OCI-LY7 (cell line): ENCODE data around the gene MYL3. TPM values are rescaled to one million over a fixed set of nuclear protein-coding genes. Genes with fewer than 3 reads are reported as not detected.

Experiments
- BruUV-seq: library from RNA; stranded (reverse); fragments of 400-500 nt; replicated peaks from 2 replicates; lab custom pipeline; 2021; lab: Mats Ljungman, UMichigan
- CTCF ChIA-PET: fragments of 300-600 bp; sonication (Branson Sonifier 250); formaldehyde crosslinking; loops from one replicate; lab custom pipeline; 2022; ENCODE audit warnings: antibody characterized with exemption; ENCODE audit not compliant: unreplicated experiment; lab: Charles Lee
- POLR2A ChIA-PET: fragments of 300-600 bp; sonication (Branson Sonifier 250); formaldehyde crosslinking; loops from one replicate; lab custom pipeline; 2022; ENCODE audit warnings: antibody characterized with exemption; lab: Charles Lee
- DNase-seq: peaks from one replicate; pipeline ENCODE4 v3.0.0-alpha.2; 2015; ENCODE audit warnings: low spot score
- H2AFZ ChIP-seq: fragments of 200-600 bp; sonication (generic), shearing (Covaris generic); 2 replicates; pipeline ENCODE4 v1.6.1; 2014; ENCODE audit warnings: mild to moderate bottlenecking, antibody characterized with exemption, low read length, moderate library complexity
- H3K27ac ChIP-seq: fragments of 200-600 bp; sonication (generic); 2 replicates; pipeline ENCODE4 v1.5.1; 2014; ENCODE audit warnings: mixed run types, low read depth, mild to moderate bottlenecking, moderate library complexity, low read length, inconsistent platforms; ENCODE audit not compliant: poor library complexity, severe bottlenecking
- H3K36me3 ChIP-seq: fragments of 200-600 bp; sonication (generic); 2 replicates; pipeline ENCODE4 v1.6.1; 2014; ENCODE audit warnings: mild to moderate bottlenecking, antibody characterized with exemption, low read length, moderate library complexity, mixed read lengths; ENCODE audit not compliant: insufficient read depth
- H3K4me1 ChIP-seq: fragments of 200-600 bp; sonication (generic); 2 replicates; pipeline ENCODE4 v1.5.1; 2014; ENCODE audit warnings: mild to moderate bottlenecking, low read length; ENCODE audit not compliant: insufficient read depth, poor library complexity, severe bottlenecking
- H3K4me2 ChIP-seq: fragments of 200-600 bp; sonication (generic); 2 replicates; pipeline ENCODE4 v1.6.1; 2014; ENCODE audit warnings: mild to moderate bottlenecking, low read length
- H3K4me3 ChIP-seq: fragments of 200-600 bp; sonication (generic); 2 replicates; pipeline ENCODE4 v1.5.1; 2014; ENCODE audit warnings: mild to moderate bottlenecking, low read depth, low read length; ENCODE audit not compliant: poor library complexity, severe bottlenecking
- H3K79me2 ChIP-seq: fragments of 200-600 bp; sonication (generic); 2 replicates; pipeline ENCODE4 v1.6.1; 2016; ENCODE audit warnings: low read depth, mild to moderate bottlenecking, low read length, moderate library complexity, mixed read lengths; ENCODE audit not compliant: insufficient read depth
- H3K9me2 ChIP-seq: fragments of 200-600 bp; sonication (generic); 2 replicates; pipeline ENCODE4 v1.6.1; 2016; ENCODE audit warnings: mild to moderate bottlenecking, low read length, mixed read lengths; ENCODE audit not compliant: insufficient read depth
- H3K9me3 ChIP-seq: fragments of 200-600 bp; sonication (generic); 2 replicates; pipeline ENCODE4 v1.6.1; 2014; ENCODE audit warnings: mild to moderate bottlenecking, mixed run types, low read length, mixed read lengths
- H4K20me1 ChIP-seq: fragments of 200-600 bp; sonication (generic); 2 replicates; pipeline ENCODE4 v1.6.1; 2014; ENCODE audit warnings: mild to moderate bottlenecking, antibody characterized with exemption, low read length, moderate library complexity, mixed read lengths; ENCODE audit not compliant: insufficient read depth
- EZH2phosphoT487 ChIP-seq: fragments of 200-600 bp; sonication (generic); IDR thresholded peaks from 2 replicates; pipeline ENCODE4 v1.6.1; 2018; ENCODE audit warnings: low read depth, borderline replicate concordance, mild to moderate bottlenecking, mixed run types, antibody characterized with exemption, low read length, moderate library complexity, mixed read lengths
- intact Hi-C: fragments of 100-400 bp; cut with micrococcal nuclease; formaldehyde crosslinking; loops from one replicate; pipeline ENCODE4 v1.10.0; 2022; ENCODE audit not compliant: unreplicated experiment
- total RNA-seq, 2 experiments: library from RNA; depleted of rRNA in 1 of 2; stranded (reverse); fragments of >200 nt in 1 of 2; shearing (Covaris generic) in 1 of 2; gene quantifications; 2 replicates each; pipeline ENCODE4 v1.2.3, GENCODE V29; 2014 to 2022
- TF ChIP-seq, protein P1 (sequence below): fragments of 200-600 bp; sonication (generic); conservative IDR thresholded peaks from 2 replicates; pipeline ENCODE4 v1.5.1; 2014; ENCODE audit warnings: mild to moderate bottlenecking, antibody characterized with exemption, low read length, moderate library complexity, mixed read lengths

MYL3 gene
- total RNA-seq, 2 experiments from 2014 or later, result not detected

DNA sequence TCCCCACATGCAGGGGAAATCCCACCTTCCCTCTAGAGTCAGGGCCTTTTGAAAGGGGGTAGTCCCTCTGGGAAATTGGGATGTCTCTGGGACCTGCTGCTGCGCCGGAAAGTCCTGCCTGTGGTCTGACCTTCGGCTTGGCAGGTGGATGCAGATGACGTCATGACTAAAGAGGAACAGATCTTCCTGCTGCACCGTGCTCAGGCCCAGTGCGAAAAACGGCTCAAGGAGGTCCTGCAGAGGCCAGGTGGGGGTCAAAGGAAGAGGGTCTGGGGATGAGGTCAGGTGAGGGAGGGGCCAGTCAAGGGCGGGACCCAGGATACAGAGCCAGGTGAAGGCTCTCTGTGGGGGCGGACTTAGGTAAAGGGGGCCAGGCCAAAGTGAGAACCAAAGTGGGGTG, 30.5 kb upstream of the MYL3 start:
- BruUV-seq, result no TSS peak
- intact Hi-C loops, result no loop called here
- H4K20me1 ChIP-seq, result no peaks in the 10 kb centered on the region
- no peaks in the 10 kb centered on the region for H3K9me2 ChIP-seq
- H3K4me3 ChIP-seq, result no peak overlapping the region
- no peak overlapping the region for H2AFZ ChIP-seq
- DNase-seq, result no peak
- TF ChIP-seq, protein P1, sequence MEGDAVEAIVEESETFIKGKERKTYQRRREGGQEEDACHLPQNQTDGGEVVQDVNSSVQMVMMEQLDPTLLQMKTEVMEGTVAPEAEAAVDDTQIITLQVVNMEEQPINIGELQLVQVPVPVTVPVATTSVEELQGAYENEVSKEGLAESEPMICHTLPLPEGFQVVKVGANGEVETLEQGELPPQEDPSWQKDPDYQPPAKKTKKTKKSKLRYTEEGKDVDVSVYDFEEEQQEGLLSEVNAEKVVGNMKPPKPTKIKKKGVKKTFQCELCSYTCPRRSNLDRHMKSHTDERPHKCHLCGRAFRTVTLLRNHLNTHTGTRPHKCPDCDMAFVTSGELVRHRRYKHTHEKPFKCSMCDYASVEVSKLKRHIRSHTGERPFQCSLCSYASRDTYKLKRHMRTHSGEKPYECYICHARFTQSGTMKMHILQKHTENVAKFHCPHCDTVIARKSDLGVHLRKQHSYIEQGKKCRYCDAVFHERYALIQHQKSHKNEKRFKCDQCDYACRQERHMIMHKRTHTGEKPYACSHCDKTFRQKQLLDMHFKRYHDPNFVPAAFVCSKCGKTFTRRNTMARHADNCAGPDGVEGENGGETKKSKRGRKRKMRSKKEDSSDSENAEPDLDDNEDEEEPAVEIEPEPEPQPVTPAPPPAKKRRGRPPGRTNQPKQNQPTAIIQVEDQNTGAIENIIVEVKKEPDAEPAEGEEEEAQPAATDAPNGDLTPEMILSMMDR, result no peak
- no peak for TF ChIP-seq EZH2phosphoT487
- no peak overlapping the region for H3K4me2 ChIP-seq
- no peak overlapping the region for H3K27ac ChIP-seq
- no peaks in the 10 kb centered on the region for H3K9me3 ChIP-seq
- H3K4me1 ChIP-seq, result no peaks in the 10 kb centered on the region
- ChIA-PET CTCF (no interaction called here), POLR2A (no interaction called here)
- H3K36me3 ChIP-seq, result no peaks in the 10 kb centered on the region
- no peaks in the 10 kb centered on the region for H3K79me2 ChIP-seq

DNA sequence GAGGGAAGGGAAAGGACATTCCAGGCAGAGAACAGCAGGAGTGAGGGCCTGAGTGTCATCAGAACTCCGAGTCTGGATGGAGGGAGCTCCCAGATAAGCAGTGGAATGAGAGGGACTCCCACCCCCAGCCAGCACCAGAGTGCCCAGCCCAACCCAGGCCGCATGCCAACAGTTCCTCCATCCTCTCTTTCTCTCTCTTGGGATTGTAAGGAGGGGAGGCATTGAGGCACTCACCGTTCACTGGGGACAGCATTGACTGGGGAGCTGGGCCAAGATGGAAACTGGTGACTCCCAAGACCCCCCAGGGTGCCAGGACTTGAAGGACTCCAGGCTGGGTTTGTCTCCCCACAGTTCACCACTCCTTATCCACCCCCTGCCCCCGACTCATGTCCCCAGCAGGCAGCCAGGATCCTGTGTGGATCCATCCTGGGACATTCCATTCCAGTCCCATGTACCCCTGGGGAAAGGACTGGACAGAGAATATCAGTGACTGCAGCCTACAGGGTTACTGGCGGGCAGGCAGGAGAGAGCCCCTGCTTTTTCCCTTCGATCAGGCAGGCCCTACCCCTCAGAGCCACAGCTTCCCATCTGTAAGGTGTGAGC, 30.0 kb upstream of the MYL3 start:
- H3K9me2 ChIP-seq, result no peaks in the 10 kb centered on the region
- no peaks in the 10 kb centered on the region for H4K20me1 ChIP-seq
- H2AFZ ChIP-seq, result no peak overlapping the region
- no peaks in the 10 kb centered on the region for H3K36me3 ChIP-seq
- no peak for TF ChIP-seq EZH2phosphoT487
- TF ChIP-seq, protein P1, result no peak
- no peaks in the 10 kb centered on the region for H3K4me1 ChIP-seq
- H3K4me3 ChIP-seq, result no peak overlapping the region
- no peak overlapping the region for H3K27ac ChIP-seq
- H3K4me2 ChIP-seq, result no peak overlapping the region
- no peak for DNase-seq
- H3K79me2 ChIP-seq, result no peaks in the 10 kb centered on the region
- intact Hi-C loops, result no loop called here
- CTCF ChIA-PET, result no interaction called here
- POLR2A ChIA-PET, result no interaction called here
- no peaks in the 10 kb centered on the region for H3K9me3 ChIP-seq
- no TSS peak for BruUV-seq

DNA sequence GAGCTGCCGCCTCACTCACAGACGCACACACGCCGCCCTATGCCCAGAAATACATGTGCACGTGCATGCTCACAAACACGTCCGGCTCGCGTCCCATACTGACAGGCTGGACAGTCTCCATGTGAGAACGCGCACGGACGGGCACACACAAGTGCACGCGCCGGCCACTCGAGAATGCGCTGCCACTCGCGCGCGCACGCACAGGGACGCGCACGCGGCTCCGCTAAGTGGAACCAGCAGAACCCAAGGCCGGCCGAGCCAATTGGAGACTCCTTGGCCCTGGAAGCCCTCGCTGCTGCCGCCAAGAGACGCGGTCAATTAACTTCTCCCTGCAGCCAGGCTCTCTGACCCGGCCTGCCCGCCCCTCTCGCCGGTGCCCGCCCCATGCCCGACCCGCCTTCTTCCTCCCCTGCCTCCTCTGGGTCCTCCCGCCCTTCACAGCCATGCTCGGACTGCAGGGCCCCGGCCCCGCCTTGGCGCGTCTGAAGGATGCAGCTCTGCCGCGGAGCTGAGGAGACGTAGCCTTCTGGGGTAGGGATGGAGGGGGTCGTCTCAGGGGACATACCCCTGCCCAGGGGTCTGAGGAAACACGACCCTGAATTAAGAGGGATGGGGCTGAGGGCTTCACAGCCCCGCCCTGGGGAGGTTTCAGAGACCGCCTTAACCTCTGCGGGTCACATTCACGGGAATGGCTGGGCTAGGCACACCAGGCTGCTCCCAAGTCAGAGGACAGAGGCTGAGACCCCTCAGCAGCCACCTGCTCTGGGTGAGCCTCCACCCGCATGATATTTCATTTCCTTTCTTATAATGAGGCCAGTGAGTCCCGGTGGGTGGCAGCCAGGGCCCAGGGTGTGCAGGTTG, 29.3 kb upstream of the MYL3 start:
- intact Hi-C loops, result no loop called here
- Histone ChIP-seq H3K36me3 (no peaks in the 10 kb centered on the region), H3K79me2 (no peaks in the 10 kb centered on the region), H3K4me2 (no peak overlapping the region), H3K4me3 (no peak overlapping the region), H3K9me2 (no peaks in the 10 kb centered on the region), H4K20me1 (no peaks in the 10 kb centered on the region), H2AFZ (no peak overlapping the region), H3K27ac (no peak overlapping the region), H3K9me3 (no peaks in the 10 kb centered on the region), H3K4me1 (no peaks in the 10 kb centered on the region)
- CTCF ChIA-PET, result no interaction called here
- POLR2A ChIA-PET, result no interaction called here
- no peak for TF ChIP-seq EZH2phosphoT487
- TF ChIP-seq, protein P1, result no peak
- no TSS peak for BruUV-seq
- DNase-seq, result no peak
